Measurements from ENCODE around the gene CIP2A.

The CIP2A gene

DNA sequence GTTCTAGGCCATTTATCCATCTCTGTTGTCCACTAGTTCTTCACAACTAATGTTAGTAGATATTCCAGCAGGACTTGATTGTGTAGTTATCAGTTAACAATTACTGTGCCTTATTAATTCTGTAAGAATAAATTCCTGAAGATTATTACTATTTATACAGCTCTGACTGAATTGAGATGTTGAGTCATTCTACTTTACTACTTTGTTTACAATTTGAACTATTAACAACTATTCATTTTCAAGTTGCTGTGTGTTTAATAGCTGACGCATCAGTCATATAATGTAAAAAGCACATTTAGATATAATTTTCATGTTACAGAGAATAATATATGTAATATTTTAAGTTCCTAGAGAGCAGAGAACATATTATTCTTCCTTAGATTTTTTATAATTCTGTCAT lies 21.4 kb upstream of the CIP2A start:
- H3K4me3 ChIP-seq (ENCODE audit: low read length), result no peak overlapping the region
- H3K23ac ChIP-seq (ENCODE audit: low read length), result no peak overlapping the region
- H3K79me1 ChIP-seq (ENCODE audit: low read length), result no peaks in the 10 kb centered on the region
- no peaks in the 10 kb centered on the region for H3K36me3 ChIP-seq (ENCODE audit: control insufficient read depth, insufficient read depth, low read length)
- no peaks in the 10 kb centered on the region for H3K27me3 ChIP-seq (ENCODE audit: insufficient read depth, low read length, poor library complexity)
- H3K4me2 ChIP-seq (ENCODE audit: low read length), result no peak overlapping the region
- no peak overlapping the region for H4K8ac ChIP-seq (ENCODE audit: low read depth, low read length)
- WGBS (ENCODE audit: extremely low coverage, insufficient coverage, low lambda C conversion rate), result no CpG with 5 or more reads among the region's 1 CpG
- H3K4me1 ChIP-seq (ENCODE audit: control insufficient read depth, low read depth, low read length), result no peaks in the 10 kb centered on the region
- H3K27ac ChIP-seq (ENCODE audit: low read depth, low read length), result no peak overlapping the region
- H2AK5ac ChIP-seq (ENCODE audit: low read length), result no peak overlapping the region
- no peak overlapping the region for H3K18ac ChIP-seq (ENCODE audit: low read length)
- H3K56ac ChIP-seq (ENCODE audit: low read length), result no peak overlapping the region
- H3K9ac ChIP-seq (ENCODE audit: low read length), result no peak overlapping the region
- no peak for DNase-seq
- H2BK120ac ChIP-seq (ENCODE audit: low read depth, low read length), result no peak overlapping the region
- no peak overlapping the region for H3K4ac ChIP-seq (ENCODE audit: low read depth, low read length)
- H3K79me2 ChIP-seq (ENCODE audit: control insufficient read depth, insufficient read depth, low read length), result no peaks in the 10 kb centered on the region
- no peak overlapping the region for H2BK5ac ChIP-seq (ENCODE audit: low read length)
- no peak overlapping the region for H4K5ac ChIP-seq (ENCODE audit: low read length)
- no peak overlapping the region for H2BK15ac ChIP-seq (replicated peaks; ENCODE audit: low read depth)

DNA sequence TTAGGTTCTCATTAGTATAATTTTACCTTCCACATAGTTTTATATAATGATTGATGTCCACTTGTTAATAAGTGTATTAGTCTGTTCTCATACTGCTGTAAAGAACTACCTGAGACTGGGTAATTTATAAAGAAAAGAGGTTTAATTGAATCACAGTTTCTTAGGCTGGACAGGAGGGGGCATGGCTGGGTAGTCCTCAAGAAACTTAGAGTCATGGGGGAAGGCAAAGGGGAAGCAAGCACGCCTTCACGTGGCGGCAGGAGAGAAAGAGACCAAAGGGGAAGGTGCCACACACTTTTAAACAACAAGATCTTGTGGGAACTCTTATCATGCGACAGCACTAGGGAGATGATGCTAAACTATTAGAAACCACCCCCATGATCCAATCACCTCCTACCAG lies 19.5 kb upstream of the CIP2A start:
- Histone ChIP-seq H3K4ac (ENCODE audit: low read depth, low read length) (no peak overlapping the region), H3K56ac (ENCODE audit: low read length) (no peak overlapping the region), H3K9ac (ENCODE audit: low read length) (no peak overlapping the region), H3K79me1 (ENCODE audit: low read length) (no peaks in the 10 kb centered on the region), H4K5ac (ENCODE audit: low read length) (no peak overlapping the region), H3K23ac (ENCODE audit: low read length) (no peak overlapping the region), H3K36me3 (ENCODE audit: control insufficient read depth, insufficient read depth, low read length) (no peaks in the 10 kb centered on the region), H2BK120ac (ENCODE audit: low read depth, low read length) (no peak overlapping the region), H3K79me2 (ENCODE audit: control insufficient read depth, insufficient read depth, low read length) (no peaks in the 10 kb centered on the region), H3K4me1 (ENCODE audit: control insufficient read depth, low read depth, low read length) (no peaks in the 10 kb centered on the region), H2BK5ac (ENCODE audit: low read length) (no peak overlapping the region), H4K8ac (ENCODE audit: low read depth, low read length) (no peak overlapping the region), H2BK15ac (replicated peaks; ENCODE audit: low read depth) (no peak overlapping the region), H3K27me3 (ENCODE audit: insufficient read depth, low read length, poor library complexity) (no peaks in the 10 kb centered on the region), H3K4me3 (ENCODE audit: low read length) (no peak overlapping the region), H3K4me2 (ENCODE audit: low read length) (no peak overlapping the region), H2AK5ac (ENCODE audit: low read length) (no peak overlapping the region), H3K18ac (ENCODE audit: low read length) (no peak overlapping the region), H3K27ac (ENCODE audit: low read depth, low read length) (no peak overlapping the region)
- WGBS (ENCODE audit: extremely low coverage, insufficient coverage, low lambda C conversion rate), result no CpG with 5 or more reads among the region's 4 CpGs
- DNase-seq, result peak; percentile 81

DNA sequence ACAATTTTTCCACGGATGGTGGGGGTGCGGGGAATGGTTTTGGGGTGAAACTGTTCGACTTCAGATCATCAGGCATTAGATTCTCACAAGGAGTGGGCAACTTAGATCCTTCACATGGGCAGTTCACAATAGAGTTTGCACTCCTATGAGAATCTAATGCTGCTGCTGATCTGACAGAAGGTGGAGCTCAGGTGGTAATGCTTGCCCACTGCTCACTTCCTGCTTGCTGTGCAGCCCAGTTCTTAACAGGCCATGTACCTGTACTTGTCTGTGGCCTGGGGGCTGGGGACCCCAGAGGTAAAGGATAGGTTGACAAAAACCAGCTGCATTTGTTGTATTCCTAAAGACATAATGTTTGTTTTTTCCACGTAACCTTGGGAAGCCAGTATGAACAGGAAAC lies 16.3 kb upstream of the CIP2A start:
- Histone ChIP-seq H3K79me1 (ENCODE audit: low read length) (no peaks in the 10 kb centered on the region), H3K9ac (ENCODE audit: low read length) (no peak overlapping the region), H3K79me2 (ENCODE audit: control insufficient read depth, insufficient read depth, low read length) (no peaks in the 10 kb centered on the region), H3K4me1 (ENCODE audit: control insufficient read depth, low read depth, low read length) (peaks cover 2% of the 10 kb centered on the region), H3K27ac (ENCODE audit: low read depth, low read length) (no peak overlapping the region), H2AK5ac (ENCODE audit: low read length) (no peak overlapping the region), H4K8ac (ENCODE audit: low read depth, low read length) (no peak overlapping the region), H3K4me3 (ENCODE audit: low read length) (no peak overlapping the region), H3K4me2 (ENCODE audit: low read length) (no peak overlapping the region), H3K18ac (ENCODE audit: low read length) (no peak overlapping the region), H2BK15ac (replicated peaks; ENCODE audit: low read depth) (no peak overlapping the region), H3K56ac (ENCODE audit: low read length) (no peak overlapping the region), H4K5ac (ENCODE audit: low read length) (no peak overlapping the region), H3K23ac (ENCODE audit: low read length) (no peak overlapping the region), H3K27me3 (ENCODE audit: insufficient read depth, low read length, poor library complexity) (no peaks in the 10 kb centered on the region), H2BK120ac (ENCODE audit: low read depth, low read length) (no peak overlapping the region), H2BK5ac (ENCODE audit: low read length) (no peak overlapping the region), H3K4ac (ENCODE audit: low read depth, low read length) (no peak overlapping the region), H3K36me3 (ENCODE audit: control insufficient read depth, insufficient read depth, low read length) (no peaks in the 10 kb centered on the region)
- DNase-seq, result no peak
- no CpG with 5 or more reads among the region's 4 CpGs for WGBS (ENCODE audit: extremely low coverage, insufficient coverage, low lambda C conversion rate)

DNA sequence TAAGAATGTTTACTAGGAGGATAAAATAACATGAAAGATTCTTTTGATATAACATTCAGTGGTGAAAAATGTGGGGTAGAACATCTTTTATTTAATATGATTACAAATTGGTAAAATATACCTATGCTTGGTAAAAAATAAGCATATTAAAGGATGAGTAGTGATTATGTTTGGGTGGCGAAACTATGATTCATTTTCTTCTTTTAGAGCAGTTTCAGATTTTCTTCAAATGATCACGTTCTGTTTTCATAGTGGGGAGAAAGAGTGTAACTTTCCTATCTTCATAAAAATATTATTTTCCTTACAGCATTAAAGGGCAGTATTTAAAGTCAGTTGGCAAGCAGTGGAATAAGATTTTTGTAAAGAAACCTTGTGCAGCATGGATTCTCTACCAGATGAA lies 15.8 kb upstream of the CIP2A start:
- H2BK5ac ChIP-seq (ENCODE audit: low read length), result no peak overlapping the region
- no peak overlapping the region for H3K56ac ChIP-seq (ENCODE audit: low read length)
- H3K9ac ChIP-seq (ENCODE audit: low read length), result no peak overlapping the region
- H3K18ac ChIP-seq (ENCODE audit: low read length), result no peak overlapping the region
- H4K5ac ChIP-seq (ENCODE audit: low read length), result no peak overlapping the region
- H3K4ac ChIP-seq (ENCODE audit: low read depth, low read length), result no peak overlapping the region
- H3K23ac ChIP-seq (ENCODE audit: low read length), result no peak overlapping the region
- no peak overlapping the region for H4K8ac ChIP-seq (ENCODE audit: low read depth, low read length)
- no peak overlapping the region for H2BK120ac ChIP-seq (ENCODE audit: low read depth, low read length)
- no peak overlapping the region for H3K27ac ChIP-seq (ENCODE audit: low read depth, low read length)
- no peaks in the 10 kb centered on the region for H3K36me3 ChIP-seq (ENCODE audit: control insufficient read depth, insufficient read depth, low read length)
- WGBS (ENCODE audit: extremely low coverage, insufficient coverage, low lambda C conversion rate), result 100% methylated on average over 1 of the region's 2 CpGs
- no peak overlapping the region for H2BK15ac ChIP-seq (replicated peaks; ENCODE audit: low read depth)
- H3K79me2 ChIP-seq (ENCODE audit: control insufficient read depth, insufficient read depth, low read length), result no peaks in the 10 kb centered on the region
- DNase-seq, result no peak
- H3K27me3 ChIP-seq (ENCODE audit: insufficient read depth, low read length, poor library complexity), result no peaks in the 10 kb centered on the region
- no peak overlapping the region for H2AK5ac ChIP-seq (ENCODE audit: low read length)
- peaks cover 2% of the 10 kb centered on the region for H3K4me1 ChIP-seq (ENCODE audit: control insufficient read depth, low read depth, low read length)
- no peak overlapping the region for H3K4me2 ChIP-seq (ENCODE audit: low read length)
- no peak overlapping the region for H3K4me3 ChIP-seq (ENCODE audit: low read length)
- no peaks in the 10 kb centered on the region for H3K79me1 ChIP-seq (ENCODE audit: low read length)

DNA sequence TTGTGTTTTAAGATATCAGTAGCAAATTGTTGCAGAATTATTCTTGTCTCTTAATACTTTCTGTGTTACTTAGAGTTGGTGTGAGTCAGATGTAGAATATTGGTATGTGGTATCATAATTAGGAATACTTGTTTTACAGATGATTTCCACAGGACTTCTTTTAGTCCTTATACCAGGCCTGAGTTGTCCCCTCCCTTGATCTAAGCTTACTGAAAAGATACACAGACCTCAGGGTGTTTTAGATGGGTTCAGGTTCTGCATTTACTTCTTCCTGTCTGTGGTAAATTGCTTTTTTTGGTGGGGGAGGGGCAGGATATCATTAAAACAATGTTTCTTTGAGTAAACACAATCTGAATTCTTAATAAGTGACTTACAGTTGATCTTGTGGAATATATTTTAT lies 14.5 kb upstream of the CIP2A start:
- no peak overlapping the region for H3K4me2 ChIP-seq (ENCODE audit: low read length)
- no peak overlapping the region for H3K56ac ChIP-seq (ENCODE audit: low read length)
- H2BK120ac ChIP-seq (ENCODE audit: low read depth, low read length), result no peak overlapping the region
- peaks cover 2% of the 10 kb centered on the region for H3K4me1 ChIP-seq (ENCODE audit: control insufficient read depth, low read depth, low read length)
- no peaks in the 10 kb centered on the region for H3K79me1 ChIP-seq (ENCODE audit: low read length)
- no peak overlapping the region for H4K8ac ChIP-seq (ENCODE audit: low read depth, low read length)
- H3K4me3 ChIP-seq (ENCODE audit: low read length), result no peak overlapping the region
- DNase-seq, result no peak
- no peak overlapping the region for H3K18ac ChIP-seq (ENCODE audit: low read length)
- no peak overlapping the region for H3K27ac ChIP-seq (ENCODE audit: low read depth, low read length)
- no peak overlapping the region for H3K4ac ChIP-seq (ENCODE audit: low read depth, low read length)
- H4K5ac ChIP-seq (ENCODE audit: low read length), result no peak overlapping the region
- no peak overlapping the region for H2BK15ac ChIP-seq (replicated peaks; ENCODE audit: low read depth)
- H3K23ac ChIP-seq (ENCODE audit: low read length), result no peak overlapping the region
- H3K27me3 ChIP-seq (ENCODE audit: insufficient read depth, low read length, poor library complexity), result no peaks in the 10 kb centered on the region
- H3K79me2 ChIP-seq (ENCODE audit: control insufficient read depth, insufficient read depth, low read length), result no peaks in the 10 kb centered on the region
- no peak overlapping the region for H3K9ac ChIP-seq (ENCODE audit: low read length)
- no peak overlapping the region for H2AK5ac ChIP-seq (ENCODE audit: low read length)
- no peaks in the 10 kb centered on the region for H3K36me3 ChIP-seq (ENCODE audit: control insufficient read depth, insufficient read depth, low read length)
- no peak overlapping the region for H2BK5ac ChIP-seq (ENCODE audit: low read length)

DNA sequence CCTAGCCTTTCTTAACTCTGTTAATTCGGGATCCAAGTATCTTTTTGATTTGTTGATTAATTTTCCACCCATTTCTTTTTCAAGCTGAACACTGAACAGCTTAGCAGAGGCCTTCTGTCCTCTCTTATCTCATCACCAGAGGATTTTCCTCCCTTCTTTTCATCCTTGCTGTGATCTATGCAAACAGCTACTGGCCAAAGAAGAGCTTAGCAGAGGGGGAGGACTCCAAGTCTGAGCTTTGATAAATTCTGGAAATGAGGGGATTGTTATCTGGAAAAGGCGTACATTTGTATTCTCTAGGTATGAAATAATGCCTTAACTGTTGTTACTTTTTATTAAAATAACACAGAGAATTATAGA lies 13.7 kb upstream of the CIP2A start:
- H3K27me3 ChIP-seq (ENCODE audit: insufficient read depth, low read length, poor library complexity), result no peaks in the 10 kb centered on the region
- no CpG with 5 or more reads among the region's 2 CpGs for WGBS (ENCODE audit: extremely low coverage, insufficient coverage, low lambda C conversion rate)

More for the DNA sequence above, 13.7 kb upstream of the CIP2A start:
- H3K79me2 ChIP-seq (ENCODE audit: control insufficient read depth, insufficient read depth, low read length), result no peaks in the 10 kb centered on the region
- H3K36me3 ChIP-seq (ENCODE audit: control insufficient read depth, insufficient read depth, low read length), result no peaks in the 10 kb centered on the region
- H3K18ac ChIP-seq (ENCODE audit: low read length), result no peak overlapping the region
- no peak overlapping the region for H4K8ac ChIP-seq (ENCODE audit: low read depth, low read length)
- no peak overlapping the region for H2BK5ac ChIP-seq (ENCODE audit: low read length)
- no peak overlapping the region for H3K9ac ChIP-seq (ENCODE audit: low read length)
- peak; percentile 71 for DNase-seq
- H3K79me1 ChIP-seq (ENCODE audit: low read length), result peaks cover 1% of the 10 kb centered on the region
- H3K27ac ChIP-seq (ENCODE audit: low read depth, low read length), result no peak overlapping the region
- H3K4me2 ChIP-seq (ENCODE audit: low read length), result no peak overlapping the region
- no peak overlapping the region for H2BK15ac ChIP-seq (replicated peaks; ENCODE audit: low read depth)
- H3K23ac ChIP-seq (ENCODE audit: low read length), result no peak overlapping the region
- no peak overlapping the region for H2BK120ac ChIP-seq (ENCODE audit: low read depth, low read length)
- H3K4me3 ChIP-seq (ENCODE audit: low read length), result no peak overlapping the region
- no peak overlapping the region for H2AK5ac ChIP-seq (ENCODE audit: low read length)
- H3K4ac ChIP-seq (ENCODE audit: low read depth, low read length), result no peak overlapping the region
- H3K4me1 ChIP-seq (ENCODE audit: control insufficient read depth, low read depth, low read length), result peaks cover 2% of the 10 kb centered on the region
- H4K5ac ChIP-seq (ENCODE audit: low read length), result no peak overlapping the region
- H3K56ac ChIP-seq (ENCODE audit: low read length), result no peak overlapping the region
